HT1080 (cell line): ENCODE results near the gene FAM20C. TPM values are rescaled to one million over a fixed set of nuclear protein-coding genes. Genes with fewer than 3 reads are reported as not detected.

ENCODE experiments used
- DNase-seq: peaks from one replicate; pipeline ENCODE4 v3.0.0-alpha.2; 2015; ENCODE audit warnings: low read depth
- total RNA-seq: library from RNA; depleted of rRNA; stranded (reverse); fragments of >200 nt; shearing (Covaris generic); gene quantifications from 2 replicates; pipeline ENCODE4 v1.2.3, GENCODE V29; 2014; rRNA removed

FAM20C gene
- total RNA-seq, 1 experiment from 2014 or later: 31.3 TPM

- no peak for DNase-seq
Observed at GRCh38 chr7:300546-301290, 108.3 kb downstream of the FAM20C start.

GRCh38 chr7:301291-302053 is 109.1 kb downstream of the FAM20C start:
- DNase-seq: no peak

- DNase-seq: no peak
Observed at GRCh38 chr7:302054-302992, 110.0 kb downstream of the FAM20C start.

DNA sequence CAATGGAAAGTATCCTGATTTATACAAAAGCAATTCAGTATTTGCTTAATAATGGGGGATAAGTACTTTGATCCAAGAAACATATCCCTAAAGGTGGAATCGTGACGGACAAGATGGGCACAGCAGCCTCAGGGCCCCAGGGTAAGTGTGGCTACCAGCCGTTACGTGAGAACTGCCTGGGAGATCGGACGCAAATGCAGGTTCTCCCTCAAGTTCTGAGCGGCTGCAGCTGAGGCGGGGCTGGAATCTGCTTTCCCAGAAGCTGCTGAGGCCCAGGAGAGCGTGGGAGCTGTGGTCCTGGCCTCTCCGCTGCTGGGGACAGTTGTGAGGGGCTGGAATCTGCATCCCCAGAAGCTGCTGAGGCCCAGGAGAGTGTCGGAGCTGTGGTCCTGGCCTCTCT is 111.1 kb downstream of the FAM20C start:
- no peak for DNase-seq

GRCh38 chr7:303884-304573 is 111.7 kb downstream of the FAM20C start:
- no peak for DNase-seq

- no peak for DNase-seq
Observed at GRCh38 chr7:304574-305409, 112.4 kb downstream of the FAM20C start.

- DNase-seq: no peak
Observed at GRCh38 chr7:305410-306151, 113.2 kb downstream of the FAM20C start.

GRCh38 chr7:307970-308369 is 115.6 kb downstream of the FAM20C start:
- no peak for DNase-seq

- no peak for DNase-seq
Observed at GRCh38 chr7:309586-310228, 117.3 kb downstream of the FAM20C start.

Other genes starting within 250 kb of the FAM20C start
- gene FOXL3, start 97.6 kb downstream of the FAM20C start, total RNA-seq: not detected in 2 replicates